Stomach (tissue), 4 donors: Measurements from ENCODE around the gene ARL15.

Source experiments
- POLR2AphosphoS5 ChIP-seq, 3 donors: sonication (generic); formaldehyde crosslinking; IDR thresholded peaks; one replicate each; pipeline ENCODE4 v1.6.1; 2016; ENCODE audit warnings: antibody characterized with exemption in 3 of 3
- TF ChIP-seq, protein P1 (sequence below), 7 experiments: fragments of 450-650 bp in 4 of 7; fragments of 200-600 bp in 3 of 7; sonication (generic) in 3 of 7; IDR thresholded peaks; one replicate each; pipeline ENCODE4 v1.5.1; 2016 to 2019; ENCODE audit warnings: antibody characterized with exemption in 7 of 7, control low read depth in 2 of 7, mild to moderate bottlenecking in 1 of 7

DNA sequence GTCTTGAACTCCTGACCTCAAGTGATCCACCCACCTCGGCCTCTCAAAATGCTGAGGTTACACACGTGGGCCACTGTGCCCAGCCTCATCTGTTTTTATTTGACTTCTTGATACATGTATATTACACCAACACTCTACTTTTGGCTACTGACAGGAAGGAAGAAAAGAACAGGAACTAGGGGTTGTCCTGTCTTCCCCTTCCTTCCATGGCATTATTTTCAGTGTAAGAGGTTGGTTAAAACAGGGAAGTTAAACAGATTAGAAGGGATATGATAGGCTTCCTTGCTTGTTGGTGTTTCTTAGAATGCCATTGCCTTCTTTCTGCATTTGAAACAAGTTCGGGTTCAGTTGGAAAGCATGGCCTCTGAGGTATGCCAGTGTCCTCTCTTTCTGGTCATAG is 437.1 kb downstream of the ARL15 start:
- TF ChIP-seq, protein P1, sequence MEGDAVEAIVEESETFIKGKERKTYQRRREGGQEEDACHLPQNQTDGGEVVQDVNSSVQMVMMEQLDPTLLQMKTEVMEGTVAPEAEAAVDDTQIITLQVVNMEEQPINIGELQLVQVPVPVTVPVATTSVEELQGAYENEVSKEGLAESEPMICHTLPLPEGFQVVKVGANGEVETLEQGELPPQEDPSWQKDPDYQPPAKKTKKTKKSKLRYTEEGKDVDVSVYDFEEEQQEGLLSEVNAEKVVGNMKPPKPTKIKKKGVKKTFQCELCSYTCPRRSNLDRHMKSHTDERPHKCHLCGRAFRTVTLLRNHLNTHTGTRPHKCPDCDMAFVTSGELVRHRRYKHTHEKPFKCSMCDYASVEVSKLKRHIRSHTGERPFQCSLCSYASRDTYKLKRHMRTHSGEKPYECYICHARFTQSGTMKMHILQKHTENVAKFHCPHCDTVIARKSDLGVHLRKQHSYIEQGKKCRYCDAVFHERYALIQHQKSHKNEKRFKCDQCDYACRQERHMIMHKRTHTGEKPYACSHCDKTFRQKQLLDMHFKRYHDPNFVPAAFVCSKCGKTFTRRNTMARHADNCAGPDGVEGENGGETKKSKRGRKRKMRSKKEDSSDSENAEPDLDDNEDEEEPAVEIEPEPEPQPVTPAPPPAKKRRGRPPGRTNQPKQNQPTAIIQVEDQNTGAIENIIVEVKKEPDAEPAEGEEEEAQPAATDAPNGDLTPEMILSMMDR (IDR thresholded peaks at IDR 0.05) = no peak
- TF ChIP-seq POLR2AphosphoS5 (IDR thresholded peaks at IDR 0.05) = no peak
